Measurements from ENCODE around the gene APC2. TPM values are rescaled to one million over a fixed set of nuclear protein-coding genes. Genes with fewer than 3 reads are reported as not detected.

APC2 gene
- total and polyA plus RNA-seq, 4 donors, result under 0.01 to 0.06 (median 0.03) TPM

- TF ChIP-seq REST (IDR thresholded peaks at IDR 0.05) (peak; percentile 18), JUND (IDR thresholded peaks at IDR 0.05) (peak in 1 of 2 donors; percentile 28), YY1 (IDR thresholded peaks at IDR 0.05) (peak; percentile 57)
Measured at GRCh38 chr19:1490311-1491113, 40.6 kb downstream of the APC2 start, which contains the start of gene PCSK4 (continued).

- Histone ChIP-seq H3K4me3 (ENCODE audit: low read depth in 1 of 3, low read length in 3 of 3) (peak within 1 kb of the TSS; percentile 65 to 87 (median 77)), H3K9me3 (ENCODE audit: control insufficient read depth in 4 of 4, low read length in 3 of 4) (no peaks in the 10 kb centered on the region), H3K27ac (ENCODE audit: low read depth in 1 of 2, low read length in 2 of 2) (peak within 1 kb of the TSS; percentile 87 to 91), H3K9ac (ENCODE audit: low read depth in 1 of 2, low read length in 2 of 2) (peak within 1 kb of the TSS; percentile 66 to 70), H3K36me3 (ENCODE audit: control insufficient read depth in 4 of 4, insufficient read depth in 3 of 4, low read depth in 1 of 4, low read length in 3 of 4) (peaks cover 0 to 2% (median 0%) of the 10 kb centered on the region in 4 donors), H3K4me1 (ENCODE audit: control insufficient read depth in 4 of 4, insufficient read depth in 4 of 4, low read length in 3 of 4) (peaks cover 9 to 32% (median 19%) of the 10 kb centered on the region in 4 donors), H3K27me3 (ENCODE audit: control insufficient read depth in 4 of 4, insufficient read depth in 4 of 4, low read length in 3 of 4) (no peaks in the 10 kb centered on the region)
- peak in 1 of 2 donors; percentile 74 for TF ChIP-seq EGR1 (IDR thresholded peaks at IDR 0.05; ENCODE audit: low read depth in 2 of 2)
- TF ChIP-seq CTCF (IDR thresholded peaks at IDR 0.05; ENCODE audit: low read depth, low read length, missing input control), result no peak
- no peak for DNase-seq (ENCODE audit: low spot score)
- 3% methylated on average over 73 of the region's 73 CpGs for WGBS
Measured at GRCh38 chr19:1491114-1491848, 41.4 kb downstream of the APC2 start, which contains the start of gene REEP6. REEP6 (plus strand) TSS chr19:1491181; CDS start chr19:1491270, 89 bp downstream.

GRCh38 chr19:1491849-1492170 lies 41.9 kb downstream of the APC2 start:
- no peak for TF ChIP-seq FOXA2 (IDR thresholded peaks at IDR 0.05)
- TF ChIP-seq CTCF (IDR thresholded peaks at IDR 0.05; ENCODE audit: low read depth, low read length, missing input control), result no peak
- DNase-seq (ENCODE audit: low spot score), result no peak
- Histone ChIP-seq H3K27ac (ENCODE audit: low read depth in 1 of 2, low read length in 2 of 2) (peak overlapping the region; percentile 77 to 91), H3K27me3 (ENCODE audit: control insufficient read depth in 4 of 4, insufficient read depth in 4 of 4, low read length in 3 of 4) (no peaks in the 10 kb centered on the region), H3K4me1 (ENCODE audit: control insufficient read depth in 4 of 4, insufficient read depth in 4 of 4, low read length in 3 of 4) (peaks cover 10 to 35% (median 22%) of the 10 kb centered on the region in 4 donors), H3K36me3 (ENCODE audit: control insufficient read depth in 4 of 4, insufficient read depth in 3 of 4, low read depth in 1 of 4, low read length in 3 of 4) (peaks cover 0 to 2% (median 0%) of the 10 kb centered on the region in 4 donors), H3K4me3 (ENCODE audit: low read depth in 1 of 3, low read length in 3 of 3) (peak overlapping the region; percentile 43 to 77 (median 65)), H3K9ac (ENCODE audit: low read depth in 1 of 2, low read length in 2 of 2) (peak overlapping the region; percentile 66 to 70), H3K9me3 (ENCODE audit: control insufficient read depth in 4 of 4, low read length in 3 of 4) (no peaks in the 10 kb centered on the region)
- WGBS, result 27% methylated on average over 12 of the region's 12 CpGs
